H9 (cell line): ENCODE measurements around the gene PVR. TPM values are rescaled to one million over a fixed set of nuclear protein-coding genes. Genes with fewer than 3 reads are reported as not detected.
A peak's percentile ranks its signal among the peaks of the same experiment; 100 is the strongest.

ENCODE experiments used
- DNase-seq: peaks from one replicate; pipeline ENCODE4 v3.0.0-alpha.2; 2017
- H2AFZ ChIP-seq: one replicate; pipeline ENCODE4 v1.6.1; 2013; ENCODE audit warnings: mild to moderate bottlenecking, low read length, control low read depth, moderate library complexity
- H2AK5ac ChIP-seq: 2 replicates; pipeline ENCODE4 v1.6.1; 2013; ENCODE audit warnings: low read length, control low read depth, mixed read lengths; ENCODE audit not compliant: insufficient read length
- H2BK120ac ChIP-seq: one replicate; pipeline ENCODE4 v1.6.1; 2013; ENCODE audit warnings: low read depth, mild to moderate bottlenecking, low read length, control low read depth, inconsistent platforms; ENCODE audit not compliant: poor library complexity, severe bottlenecking
- H2BK12ac ChIP-seq: 2 replicates; pipeline ENCODE4 v1.6.1; 2013; ENCODE audit warnings: low read length, control low read depth, mixed read lengths, low read depth; ENCODE audit not compliant: insufficient read length
- H2BK15ac ChIP-seq: 2 replicates; pipeline ENCODE4 v1.6.1; 2013; ENCODE audit warnings: low read depth, low read length, control low read depth
- H2BK20ac ChIP-seq: one replicate; pipeline ENCODE4 v1.6.1; 2013; ENCODE audit warnings: low read depth, mild to moderate bottlenecking, low read length, control low read depth, inconsistent platforms; ENCODE audit not compliant: poor library complexity, severe bottlenecking
- H2BK5ac ChIP-seq: 2 replicates; pipeline ENCODE4 v1.6.1; 2013; ENCODE audit warnings: low read length, control low read depth, mixed read lengths; ENCODE audit not compliant: insufficient read length
- H3K14ac ChIP-seq: 2 replicates; pipeline ENCODE4 v1.6.1; 2013; ENCODE audit warnings: low read length, control low read depth; ENCODE audit not compliant: insufficient read depth
- H3K18ac ChIP-seq: 2 replicates; pipeline ENCODE4 v1.6.1; 2013; ENCODE audit warnings: low read depth, mild to moderate bottlenecking, mixed read lengths, low read length, control low read depth; ENCODE audit not compliant: insufficient read length
- H3K23ac ChIP-seq: 2 replicates; pipeline ENCODE4 v1.6.1; 2013; ENCODE audit warnings: low read length, control low read depth, mixed read lengths, low read depth; ENCODE audit not compliant: insufficient read length
- H3K23me2 ChIP-seq: 2 replicates; pipeline ENCODE4 v1.6.1; 2013; ENCODE audit warnings: low read depth, mild to moderate bottlenecking, mixed read lengths, low read length, control low read depth; ENCODE audit not compliant: insufficient read length, poor library complexity, severe bottlenecking
- H3K27ac ChIP-seq: 2 replicates; pipeline ENCODE4 v1.5.1; 2013; ENCODE audit warnings: low read length, control low read depth, mixed read lengths, low read depth; ENCODE audit not compliant: insufficient read length
- H3K27me3 ChIP-seq: 2 replicates; pipeline ENCODE4 v1.6.1; 2013; ENCODE audit warnings: low read length, control low read depth, inconsistent platforms; ENCODE audit not compliant: insufficient read depth
- H3K4ac ChIP-seq: 2 replicates; pipeline ENCODE4 v1.6.1; 2013; ENCODE audit warnings: low read depth, mild to moderate bottlenecking, control low read depth, inconsistent platforms, low read length, moderate library complexity
- H3K4me1 ChIP-seq: 2 replicates; pipeline ENCODE4 v1.6.1; 2013; ENCODE audit warnings: low read length, control low read depth, inconsistent platforms; ENCODE audit not compliant: insufficient read depth
- H3K4me2 ChIP-seq: 2 replicates; pipeline ENCODE4 v1.6.1; 2013; ENCODE audit warnings: low read length, control low read depth, mixed read lengths; ENCODE audit not compliant: insufficient read length, insufficient read depth
- H3K56ac ChIP-seq: 2 replicates; pipeline ENCODE4 v1.6.1; 2013; ENCODE audit warnings: low read depth, mild to moderate bottlenecking, mixed read lengths, low read length, control low read depth; ENCODE audit not compliant: insufficient read length
- H3K79me1 ChIP-seq: 2 replicates; pipeline ENCODE4 v1.6.1; 2013; ENCODE audit warnings: low read depth, mild to moderate bottlenecking, moderate library complexity, low read length, control low read depth, inconsistent platforms; ENCODE audit not compliant: insufficient read depth, poor library complexity, severe bottlenecking
- H3K79me2 ChIP-seq: 2 replicates; pipeline ENCODE4 v1.6.1; 2013; ENCODE audit warnings: low read length, control low read depth, inconsistent platforms; ENCODE audit not compliant: insufficient read depth
- H3K9ac ChIP-seq: 2 replicates; pipeline ENCODE4 v1.6.1; 2013; ENCODE audit warnings: low read length, control low read depth, mixed read lengths; ENCODE audit not compliant: insufficient read length; ENCODE audit errors: extremely low read depth
- H3K9me3 ChIP-seq: one replicate; pipeline ENCODE4 v1.6.1; 2013; ENCODE audit warnings: low read depth, low read length, inconsistent platforms; ENCODE audit not compliant: control insufficient read depth
- H3T11ph ChIP-seq: one replicate; pipeline ENCODE4 v1.6.1; 2013; ENCODE audit warnings: mild to moderate bottlenecking, low read length, control low read depth, inconsistent platforms
- H4K20me1 ChIP-seq: one replicate; pipeline ENCODE4 v1.6.1; 2013; ENCODE audit not compliant: control insufficient read depth, insufficient read length, insufficient read depth
- H4K5ac ChIP-seq: 2 replicates; pipeline ENCODE4 v1.6.1; 2013; ENCODE audit warnings: low read depth, mild to moderate bottlenecking, mixed read lengths, low read length, control low read depth; ENCODE audit not compliant: insufficient read length
- H4K8ac ChIP-seq: replicated peaks from 2 replicates; pipeline ENCODE4 v1.6.1; 2013; ENCODE audit warnings: low read length, control low read depth, mixed read lengths, low read depth; ENCODE audit not compliant: insufficient read length
- H4K91ac ChIP-seq: 2 replicates; pipeline ENCODE4 v1.6.1; 2013; ENCODE audit warnings: low read depth, mild to moderate bottlenecking, moderate library complexity, mixed read lengths, low read length, control low read depth; ENCODE audit not compliant: insufficient read length
- H3K27ac Mint-ChIP-seq, 3 experiments: 2 replicates in 2 of 3; 3 replicates in 1 of 3; pipeline ENCODE4 v1.8.0; 2020 to 2021; ENCODE audit warnings: mixed read lengths in 3 of 3, mild to moderate bottlenecking in 1 of 3, moderate library complexity in 1 of 3
- H3K27me3 Mint-ChIP-seq: 2 replicates; pipeline ENCODE4 v1.8.0; 2021; ENCODE audit warnings: low read depth, mild to moderate bottlenecking, moderate library complexity, mixed read lengths
- H3K36me3 Mint-ChIP-seq, 3 experiments: 2 replicates in 2 of 3; 3 replicates in 1 of 3; pipeline ENCODE4 v1.8.0; 2020 to 2021; ENCODE audit warnings: low read depth in 3 of 3, mixed read lengths in 3 of 3; ENCODE audit not compliant: insufficient read depth in 1 of 3
- H3K4me1 Mint-ChIP-seq, 2 experiments: 2 replicates each; pipeline ENCODE4 v1.8.0; 2020; ENCODE audit warnings: mixed read lengths in 2 of 2
- H3K4me3 Mint-ChIP-seq, 2 experiments: 2 replicates in 1 of 2; 3 replicates in 1 of 2; pipeline ENCODE4 v1.8.0; 2020 to 2021; ENCODE audit warnings: mild to moderate bottlenecking in 2 of 2, mixed read lengths in 2 of 2, moderate library complexity in 1 of 2
- H3K9me3 Mint-ChIP-seq, 2 experiments: 2 replicates in 1 of 2; 3 replicates in 1 of 2; pipeline ENCODE4 v1.8.0; 2020; ENCODE audit warnings: mild to moderate bottlenecking in 2 of 2, mixed read lengths in 2 of 2, moderate library complexity in 1 of 2
- WGBS: extraction: QIAGEN DNeasy Blood & Tissue Kit; methylation state at CpG from one replicate; pipeline ENCODE4 v1.1.7; 2013; ENCODE audit warnings: missing lambda C conversion rate, low lambda C conversion rate, mixed read lengths; ENCODE audit not compliant: insufficient read length; ENCODE audit errors: extremely low coverage; 5-methylcytosine and 5-hydroxymethylcytosine counted together
- total RNA-seq: library from RNA; stranded (reverse); gene quantifications from 2 replicates; pipeline ENCODE4 v1.2.1, GENCODE V29; 2021
- TF ChIP-seq, protein P1 (sequence below): fragments of 200-600 bp; sonication (generic); conservative IDR thresholded peaks from 3 replicates; pipeline ENCODE4 v1.8.0; 2021; ENCODE audit warnings: antibody characterized with exemption, mild to moderate bottlenecking

PVR gene
- total RNA-seq, 1 experiment from 2014 or later, result 29.2 TPM

GRCh38 chr19:44644402-44645016, 799 bp downstream of the PVR start:
- no peak overlapping the region for H3K4ac ChIP-seq
- peak; percentile 68 for DNase-seq
- no peaks in the 10 kb centered on the region for H3K4me1 ChIP-seq
- peak overlapping the region; percentile 85 for H3K4me2 ChIP-seq
- H3K9me3 ChIP-seq, result no peaks in the 10 kb centered on the region
- no peaks in the 10 kb centered on the region for H4K20me1 ChIP-seq
- peak overlapping the region; percentile 39 for H3K18ac ChIP-seq
- no peaks in the 10 kb centered on the region for H3K79me1 ChIP-seq
- no peaks in the 10 kb centered on the region for H3K23me2 ChIP-seq
- no peak overlapping the region for H3K56ac ChIP-seq
- no peak overlapping the region for H2BK120ac ChIP-seq
- H3T11ph ChIP-seq, result no peak overlapping the region
- peak overlapping the region; percentile 77; the same call in 1 of the 2 replicates for H3K14ac ChIP-seq
- Mint-ChIP-seq H3K27ac (peak overlapping the region in 1 of 3 experiments; percentile 95; a peak in 2 of 7 replicates), H3K9me3 (no peaks in the 10 kb centered on the region), H3K4me3 (peak overlapping the region; percentile 89 to 92), H3K36me3 (peaks cover 6 to 25% (median 8%) of the 10 kb centered on the region in 3 experiments; a peak in 6 of 7 replicates), H3K4me1 (peaks cover 0 to 7% of the 10 kb centered on the region in 2 experiments; a peak in 2 of 4 replicates), H3K27me3 (peaks cover 23% of the 10 kb centered on the region)
- no peak overlapping the region for H4K8ac ChIP-seq
- H2AK5ac ChIP-seq, result no peak overlapping the region
- H2AFZ ChIP-seq, result no peak overlapping the region
- no peak overlapping the region for H2BK15ac ChIP-seq
- H2BK12ac ChIP-seq, result no peak overlapping the region
- no peak overlapping the region for H2BK5ac ChIP-seq
- H4K91ac ChIP-seq, result no peak overlapping the region
- no peak overlapping the region for H3K27ac ChIP-seq
- no peaks in the 10 kb centered on the region; the same call in 1 of the 2 replicates for H3K27me3 ChIP-seq
- H3K9ac ChIP-seq, result no peak overlapping the region
- no peak overlapping the region for H2BK20ac ChIP-seq
- TF ChIP-seq, protein P1, sequence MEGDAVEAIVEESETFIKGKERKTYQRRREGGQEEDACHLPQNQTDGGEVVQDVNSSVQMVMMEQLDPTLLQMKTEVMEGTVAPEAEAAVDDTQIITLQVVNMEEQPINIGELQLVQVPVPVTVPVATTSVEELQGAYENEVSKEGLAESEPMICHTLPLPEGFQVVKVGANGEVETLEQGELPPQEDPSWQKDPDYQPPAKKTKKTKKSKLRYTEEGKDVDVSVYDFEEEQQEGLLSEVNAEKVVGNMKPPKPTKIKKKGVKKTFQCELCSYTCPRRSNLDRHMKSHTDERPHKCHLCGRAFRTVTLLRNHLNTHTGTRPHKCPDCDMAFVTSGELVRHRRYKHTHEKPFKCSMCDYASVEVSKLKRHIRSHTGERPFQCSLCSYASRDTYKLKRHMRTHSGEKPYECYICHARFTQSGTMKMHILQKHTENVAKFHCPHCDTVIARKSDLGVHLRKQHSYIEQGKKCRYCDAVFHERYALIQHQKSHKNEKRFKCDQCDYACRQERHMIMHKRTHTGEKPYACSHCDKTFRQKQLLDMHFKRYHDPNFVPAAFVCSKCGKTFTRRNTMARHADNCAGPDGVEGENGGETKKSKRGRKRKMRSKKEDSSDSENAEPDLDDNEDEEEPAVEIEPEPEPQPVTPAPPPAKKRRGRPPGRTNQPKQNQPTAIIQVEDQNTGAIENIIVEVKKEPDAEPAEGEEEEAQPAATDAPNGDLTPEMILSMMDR, result no peak
- no peak overlapping the region for H3K23ac ChIP-seq
- H4K5ac ChIP-seq, result no peak overlapping the region
- H3K79me2 ChIP-seq, result no peaks in the 10 kb centered on the region
- no CpG with 5 or more reads among the region's 13 CpGs for WGBS
